Stimulated activated naive B cell treated with anti-CD40 and anti-IgM and Interleukin-4, amounts not matched to agents 10 μg/mL and 1 μg/mL and 100 μg/mL, for 72 hours (primary cell): Measurements from ENCODE around the gene ARHGAP32.
A peak's percentile ranks its signal among the peaks of the same experiment; 100 is the strongest.
"Not testable (repeated sequence)": the region's sequence is repeated elsewhere in the genome, so short reads cannot be mapped to it uniquely, and the experiment has no call there.

Experiments used
- ATAC-seq, 2 donors: fragments of 150-1000 bp; cut with Tn5 transposase; replicated peaks; 2 replicates each; pipeline ENCODE4 v1.10.0; 2021; ENCODE audit warnings: moderate library complexity in 1 of 2
- DNase-seq: peaks from one replicate; pipeline ENCODE4 v3.0.0; 2021
- H3K27ac Mint-ChIP-seq: one replicate; pipeline ENCODE4 v1.8.0; 2022; ENCODE audit warnings: mild to moderate bottlenecking, mixed read lengths
- H3K27me3 Mint-ChIP-seq, 2 donors: one replicate each; pipeline ENCODE4 v1.8.0; 2022; ENCODE audit warnings: mixed read lengths in 2 of 2
- H3K36me3 Mint-ChIP-seq, 2 donors: one replicate each; pipeline ENCODE4 v1.8.0; 2022; ENCODE audit warnings: mixed read lengths in 2 of 2, mild to moderate bottlenecking in 1 of 2
- H3K4me1 Mint-ChIP-seq, 2 donors: one replicate each; pipeline ENCODE4 v1.8.0; 2022; ENCODE audit warnings: mixed read lengths in 2 of 2, mild to moderate bottlenecking in 1 of 2
- H3K4me3 Mint-ChIP-seq, 2 donors: one replicate each; pipeline ENCODE4 v1.8.0; 2022; ENCODE audit warnings: mild to moderate bottlenecking in 2 of 2, mixed read lengths in 2 of 2, moderate library complexity in 1 of 2
- H3K9me3 Mint-ChIP-seq, 2 donors: one replicate each; pipeline ENCODE4 v1.8.0; 2022; ENCODE audit warnings: mixed read lengths in 2 of 2, mild to moderate bottlenecking in 1 of 2

Gene ARHGAP32

DNA sequence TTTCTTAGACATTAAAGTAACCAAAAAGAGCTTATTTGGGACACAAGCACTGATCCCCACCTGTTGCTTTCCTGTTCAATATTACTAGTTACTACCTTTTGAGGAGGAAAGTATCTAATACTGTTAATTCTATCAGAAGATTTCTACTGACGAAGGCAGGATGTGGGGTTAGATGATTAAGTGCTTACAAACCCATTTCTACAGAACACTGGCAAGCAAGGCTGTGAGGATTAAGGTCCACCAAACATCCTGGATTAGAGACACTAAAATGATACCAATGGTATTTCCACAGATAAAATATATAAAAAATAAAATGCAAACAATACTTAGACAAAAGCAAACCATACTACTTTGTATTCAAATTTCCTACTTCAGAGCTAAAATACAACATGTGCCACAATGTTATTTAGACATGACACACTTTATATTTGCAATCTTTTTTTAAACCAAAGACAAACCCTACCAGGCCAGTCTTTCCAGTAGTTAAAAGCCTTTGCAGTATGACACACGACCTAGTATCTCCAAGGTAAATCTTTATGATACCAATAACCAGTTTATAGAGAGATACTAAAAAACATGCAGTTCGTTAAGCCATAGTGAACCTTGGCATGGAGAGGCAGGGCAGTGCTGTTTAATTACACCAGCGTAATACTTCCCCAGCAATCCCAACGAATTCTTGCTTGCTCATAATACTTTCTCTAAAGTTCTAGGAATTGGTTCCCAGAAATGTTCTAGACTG, 178.2 kb downstream of the ARHGAP32 start:
- no peaks in the 10 kb centered on the region for H3K27me3 Mint-ChIP-seq
- no peak overlapping the region for H3K27ac Mint-ChIP-seq
- no peak for ATAC-seq
- peaks cover 4 to 11% of the 10 kb centered on the region in 2 donors for H3K4me1 Mint-ChIP-seq
- no peak for DNase-seq
- H3K4me3 Mint-ChIP-seq, result no peak overlapping the region
- peaks cover 11% of the 10 kb centered on the region in 2 donors for H3K36me3 Mint-ChIP-seq
- no peaks in the 10 kb centered on the region for H3K9me3 Mint-ChIP-seq

DNA sequence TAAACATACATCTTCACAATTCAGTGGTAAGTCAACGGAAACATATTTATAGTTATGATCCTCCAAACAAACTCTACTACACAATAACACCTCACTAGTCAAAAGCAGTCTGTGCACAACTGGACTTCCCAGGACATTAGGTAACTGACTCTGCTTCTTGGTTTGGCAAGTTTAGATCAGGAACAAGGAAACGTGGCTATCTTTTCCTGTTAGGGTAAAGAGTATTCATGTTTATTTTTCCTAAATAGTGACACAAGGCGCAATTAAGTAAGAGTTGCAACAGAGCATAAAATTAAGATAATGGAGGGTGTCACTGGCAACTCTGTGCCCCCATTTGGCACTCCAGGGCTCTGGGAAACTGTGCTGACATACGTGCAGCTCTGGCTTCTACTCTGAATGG, 179.2 kb downstream of the ARHGAP32 start:
- H3K27ac Mint-ChIP-seq, result no peak overlapping the region
- ATAC-seq, result no peak

DNA sequence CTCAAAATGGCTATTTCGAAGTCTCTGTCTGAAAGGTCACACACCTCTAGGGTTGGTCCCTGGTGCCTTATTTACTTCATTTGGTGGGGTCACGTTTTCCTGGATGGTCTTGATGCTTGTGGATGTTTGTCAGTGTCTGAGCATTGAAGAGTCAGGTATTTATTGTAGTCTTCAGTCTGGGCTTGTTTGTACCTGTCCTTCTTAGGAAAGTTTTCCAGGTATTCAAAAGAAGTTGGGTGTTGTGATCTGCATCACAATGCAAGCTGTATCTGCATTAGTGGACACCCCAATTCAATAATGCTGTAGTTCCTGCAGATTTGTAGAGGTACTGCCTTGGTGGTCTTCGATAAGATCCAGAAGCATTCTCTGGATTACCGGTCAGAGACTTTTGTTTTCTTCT, 186.0 kb downstream of the ARHGAP32 start:
- Mint-ChIP-seq H3K4me1 (no peaks in the 10 kb centered on the region), H3K27ac (no peak overlapping the region), H3K4me3 (no peak overlapping the region), H3K27me3 (no peaks in the 10 kb centered on the region), H3K9me3 (peaks cover 18 to 23% of the 10 kb centered on the region in 2 donors), H3K36me3 (peaks cover 14 to 21% of the 10 kb centered on the region in 2 donors)
- no peak for DNase-seq
- ATAC-seq, result no peak

More for the DNA sequence above, 179.2 kb downstream of the ARHGAP32 start:
- H3K4me3 Mint-ChIP-seq, result no peak overlapping the region
- H3K36me3 Mint-ChIP-seq, result peaks cover 11% of the 10 kb centered on the region in 2 donors
- H3K4me1 Mint-ChIP-seq, result peaks cover 4 to 11% of the 10 kb centered on the region in 2 donors
- H3K9me3 Mint-ChIP-seq, result no peaks in the 10 kb centered on the region
- no peak for DNase-seq
- no peaks in the 10 kb centered on the region for H3K27me3 Mint-ChIP-seq

DNA sequence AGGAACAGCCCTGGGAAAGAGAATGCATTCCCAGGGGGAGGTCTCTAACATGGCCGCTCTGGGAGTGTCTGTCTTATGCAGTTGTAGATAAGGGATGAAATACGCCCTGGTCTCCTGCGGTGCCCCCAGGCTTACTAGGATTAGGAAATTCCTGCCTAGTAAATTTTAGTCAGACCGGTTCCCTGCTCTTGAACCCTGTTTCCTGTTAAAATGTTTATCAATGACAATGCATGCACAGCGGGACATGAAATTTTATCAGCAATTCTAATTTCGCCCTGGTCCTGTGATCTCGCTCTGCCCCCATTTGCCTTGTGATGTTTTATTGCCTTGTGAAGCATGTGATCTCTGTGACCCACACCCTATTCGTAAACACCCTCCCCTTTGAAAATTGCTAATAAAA, 193.0 kb downstream of the ARHGAP32 start:
- ATAC-seq, H3K4me3 Mint-ChIP-seq, H3K27me3 Mint-ChIP-seq, H3K4me1 Mint-ChIP-seq, DNase-seq, H3K27ac Mint-ChIP-seq: not testable (repeated sequence)
- peaks cover 20 to 28% of the 10 kb centered on the region in 2 donors for H3K36me3 Mint-ChIP-seq
- peaks cover 27 to 31% of the 10 kb centered on the region in 2 donors for H3K9me3 Mint-ChIP-seq

DNA sequence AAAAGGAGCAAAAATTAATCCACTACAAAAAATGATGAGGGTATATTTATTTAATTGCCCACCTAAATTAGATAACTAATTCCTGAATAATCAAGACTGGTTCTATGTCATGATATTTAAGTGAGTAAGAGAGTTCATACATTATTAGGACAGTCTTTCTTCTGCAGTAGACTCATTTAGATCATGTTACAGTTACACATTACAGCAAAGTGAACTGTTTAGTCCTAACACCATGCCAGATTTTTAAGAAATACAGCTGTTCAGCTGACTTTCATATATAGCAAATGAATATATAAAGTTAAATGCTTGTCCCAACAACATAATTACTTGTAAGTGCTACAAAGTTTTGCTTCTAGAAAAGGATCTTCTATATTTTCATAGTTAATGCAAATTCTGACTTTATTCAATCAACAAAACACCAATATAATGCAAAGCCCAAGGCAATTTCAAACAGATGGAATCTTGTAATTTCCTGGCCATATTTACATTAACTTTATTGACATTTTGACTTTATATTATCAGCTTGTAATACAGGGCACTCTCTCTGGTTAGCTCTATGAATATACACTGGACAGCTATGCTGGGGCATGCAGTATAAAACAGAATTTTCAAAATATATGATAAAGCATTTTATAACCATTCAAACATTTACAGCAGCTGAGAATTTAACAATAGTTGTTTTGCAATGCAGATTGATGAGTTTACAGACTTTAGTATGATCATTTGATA, 203.7 kb downstream of the ARHGAP32 start:
- peaks cover 3 to 14% of the 10 kb centered on the region in 2 donors for H3K36me3 Mint-ChIP-seq
- no peak for ATAC-seq
- no peaks in the 10 kb centered on the region for H3K4me1 Mint-ChIP-seq
- DNase-seq, result no peak
- H3K27ac Mint-ChIP-seq, result no peak overlapping the region
- H3K9me3 Mint-ChIP-seq, result peaks cover 1 to 4% of the 10 kb centered on the region in 2 donors
- H3K27me3 Mint-ChIP-seq, result no peaks in the 10 kb centered on the region
- no peak overlapping the region for H3K4me3 Mint-ChIP-seq

DNA sequence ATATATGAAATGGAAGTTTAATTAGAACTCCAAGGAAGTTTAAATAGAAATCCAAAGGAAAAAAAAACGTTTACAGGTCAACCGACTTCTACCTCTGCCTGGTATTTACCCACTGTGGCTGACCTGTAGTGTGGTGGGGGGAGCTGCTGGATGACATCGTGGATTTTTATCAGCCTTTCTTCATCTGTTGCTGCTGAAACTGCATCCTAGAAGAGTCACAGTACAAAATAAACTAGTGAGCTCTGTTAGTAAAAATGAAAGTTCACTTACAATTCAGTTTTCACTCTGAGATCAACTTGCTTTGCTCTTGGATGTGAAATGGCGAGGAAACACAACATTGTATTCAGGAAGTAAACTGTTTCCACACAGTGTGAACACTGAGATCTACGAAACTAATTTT, 206.2 kb downstream of the ARHGAP32 start:
- Mint-ChIP-seq H3K27me3 (no peaks in the 10 kb centered on the region), H3K27ac (no peak overlapping the region)
- no peak for ATAC-seq

DNA sequence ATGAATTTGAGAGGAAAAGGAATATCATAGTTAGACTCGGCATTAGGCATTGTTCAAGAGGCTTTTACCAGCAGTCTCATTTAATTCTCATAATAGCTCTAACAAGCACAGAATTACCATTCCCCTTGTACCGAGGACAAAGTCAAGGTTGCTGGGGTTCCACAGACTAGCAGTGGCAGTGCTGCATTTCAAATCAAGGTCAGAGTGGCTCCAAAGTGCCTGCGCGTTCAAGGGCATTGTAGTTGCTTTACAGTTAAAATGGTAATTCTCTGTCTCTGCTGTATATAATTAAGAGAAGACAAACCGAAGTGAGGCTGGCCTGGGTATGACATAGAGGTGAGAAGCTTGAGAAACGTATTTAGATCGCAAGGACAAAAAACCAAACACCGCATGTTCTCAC, 209.1 kb downstream of the ARHGAP32 start:
- no peak for ATAC-seq
- Mint-ChIP-seq H3K4me3 (no peak overlapping the region), H3K36me3 (peaks cover 8 to 15% of the 10 kb centered on the region in 2 donors), H3K9me3 (no peaks in the 10 kb centered on the region), H3K27ac (no peak overlapping the region), H3K4me1 (no peaks in the 10 kb centered on the region), H3K27me3 (no peaks in the 10 kb centered on the region)
- no peak for DNase-seq

More for the DNA sequence above, 206.2 kb downstream of the ARHGAP32 start:
- Mint-ChIP-seq H3K4me3 (no peak overlapping the region), H3K9me3 (peaks cover 1 to 4% of the 10 kb centered on the region in 2 donors), H3K4me1 (no peaks in the 10 kb centered on the region), H3K36me3 (peaks cover 5 to 17% of the 10 kb centered on the region in 2 donors)
- DNase-seq, result no peak

DNA sequence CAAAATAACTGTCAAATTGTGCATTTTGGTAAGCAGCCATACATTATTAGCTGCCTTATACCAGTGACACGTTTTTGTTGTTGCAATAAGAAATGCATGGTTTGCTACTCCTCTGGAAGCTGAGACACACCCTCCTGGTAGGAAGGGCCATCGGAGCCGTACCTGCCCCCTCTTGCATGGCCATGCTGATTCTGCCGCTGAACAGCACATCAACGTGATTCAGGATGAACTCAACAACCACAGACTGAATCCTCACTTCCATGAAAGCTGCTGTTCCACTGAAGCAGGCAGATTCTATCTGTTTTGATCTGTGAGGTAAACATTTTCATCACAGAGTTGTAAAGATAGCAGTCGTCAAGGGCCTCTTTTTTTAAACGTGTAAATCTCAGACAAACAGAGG, 210.9 kb downstream of the ARHGAP32 start:
- Mint-ChIP-seq H3K9me3 (no peaks in the 10 kb centered on the region), H3K4me3 (no peak overlapping the region), H3K27ac (no peak overlapping the region), H3K27me3 (no peaks in the 10 kb centered on the region), H3K4me1 (no peaks in the 10 kb centered on the region), H3K36me3 (peaks cover 12 to 16% of the 10 kb centered on the region in 2 donors)
- ATAC-seq, result no peak
- no peak for DNase-seq

DNA sequence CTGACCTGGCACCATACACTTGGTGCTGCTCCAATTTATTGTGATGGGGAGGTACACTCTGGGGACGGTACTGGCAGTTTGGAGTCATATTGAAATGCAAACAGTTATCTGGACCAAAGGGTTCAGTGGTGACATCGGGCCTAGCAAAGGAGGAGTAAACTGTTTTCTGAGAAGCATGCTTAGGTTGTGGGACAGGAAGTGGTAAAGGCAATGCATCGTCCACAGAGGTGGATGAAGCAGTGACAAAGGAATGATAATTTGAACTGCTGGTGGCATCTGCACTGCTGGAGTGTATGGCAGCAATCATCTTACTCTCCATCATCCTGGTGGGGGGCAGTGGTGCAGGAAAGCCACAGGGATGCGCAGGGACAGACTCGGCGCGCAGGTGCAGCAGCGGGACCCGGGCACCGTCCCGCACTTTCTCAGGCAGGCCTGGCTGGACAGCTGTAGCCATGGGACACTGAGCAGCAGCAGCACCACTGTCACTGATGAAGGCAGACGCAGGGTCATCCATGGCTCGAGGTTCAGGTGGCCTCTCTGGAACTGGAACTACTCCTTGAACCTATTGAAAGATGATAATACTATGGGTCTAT, 221.4 kb downstream of the ARHGAP32 start:
- Mint-ChIP-seq H3K4me3 (no peak overlapping the region), H3K36me3 (peaks cover 18 to 29% of the 10 kb centered on the region in 2 donors), H3K4me1 (peaks cover under 1 to 1% of the 10 kb centered on the region in 2 donors), H3K27ac (no peak overlapping the region), H3K9me3 (no peaks in the 10 kb centered on the region), H3K27me3 (no peaks in the 10 kb centered on the region)
- ATAC-seq (no peak), DNase-seq (no peak)

DNA sequence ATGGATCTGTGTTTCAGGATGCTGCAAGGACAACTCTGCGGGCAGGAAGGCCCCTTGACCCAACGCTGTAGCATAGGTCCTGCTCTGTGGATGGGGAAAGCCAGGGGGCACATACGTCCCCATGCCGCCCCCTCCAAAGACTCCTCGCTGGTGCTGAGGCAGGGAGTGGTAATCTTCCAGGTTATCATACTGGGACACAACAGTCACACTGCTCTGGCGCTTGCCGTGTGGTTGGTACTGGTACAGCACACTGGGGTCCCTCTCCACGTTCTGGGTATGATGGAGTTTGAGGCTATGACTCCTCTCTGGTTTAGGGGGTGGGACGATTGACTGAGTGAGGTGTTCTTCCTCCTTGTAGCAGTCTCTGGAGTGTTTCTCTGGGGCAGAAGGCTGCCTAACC, 223.2 kb downstream of the ARHGAP32 start:
- peak in 1 of 2 donors; percentile 31 for ATAC-seq
- DNase-seq, result no peak
- H3K36me3 Mint-ChIP-seq, result peaks cover 16 to 24% of the 10 kb centered on the region in 2 donors
- H3K4me3 Mint-ChIP-seq, result no peak overlapping the region
- H3K9me3 Mint-ChIP-seq, result no peaks in the 10 kb centered on the region
- no peaks in the 10 kb centered on the region for H3K27me3 Mint-ChIP-seq
- peaks cover 10 to 14% of the 10 kb centered on the region in 2 donors for H3K4me1 Mint-ChIP-seq
- no peak overlapping the region for H3K27ac Mint-ChIP-seq

DNA sequence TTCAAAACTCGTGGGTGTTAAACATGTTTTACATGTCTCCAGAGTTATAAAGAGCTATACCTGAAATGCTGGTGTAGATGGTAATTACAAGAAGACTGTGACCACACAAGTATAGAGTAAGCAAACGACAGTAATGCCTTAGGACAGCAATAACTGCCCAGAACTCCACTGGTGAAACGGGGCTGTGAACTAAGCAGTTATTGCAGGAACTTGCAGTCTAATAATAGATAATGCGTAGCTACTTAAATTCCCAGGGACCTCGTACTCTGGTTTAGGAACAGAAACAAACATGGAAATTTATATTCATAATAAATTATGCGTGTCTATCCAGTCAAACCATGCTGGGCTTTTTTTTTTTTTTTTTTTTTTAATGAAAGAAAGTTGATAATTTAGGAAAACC, 224.5 kb downstream of the ARHGAP32 start:
- H3K27me3 Mint-ChIP-seq, result no peaks in the 10 kb centered on the region
- H3K36me3 Mint-ChIP-seq, result peaks cover 11 to 19% of the 10 kb centered on the region in 2 donors
- no peak overlapping the region for H3K27ac Mint-ChIP-seq
- ATAC-seq (no peak), DNase-seq (no peak)
- peaks cover 10 to 14% of the 10 kb centered on the region in 2 donors for H3K4me1 Mint-ChIP-seq
- no peak overlapping the region for H3K4me3 Mint-ChIP-seq
- no peaks in the 10 kb centered on the region for H3K9me3 Mint-ChIP-seq

DNA sequence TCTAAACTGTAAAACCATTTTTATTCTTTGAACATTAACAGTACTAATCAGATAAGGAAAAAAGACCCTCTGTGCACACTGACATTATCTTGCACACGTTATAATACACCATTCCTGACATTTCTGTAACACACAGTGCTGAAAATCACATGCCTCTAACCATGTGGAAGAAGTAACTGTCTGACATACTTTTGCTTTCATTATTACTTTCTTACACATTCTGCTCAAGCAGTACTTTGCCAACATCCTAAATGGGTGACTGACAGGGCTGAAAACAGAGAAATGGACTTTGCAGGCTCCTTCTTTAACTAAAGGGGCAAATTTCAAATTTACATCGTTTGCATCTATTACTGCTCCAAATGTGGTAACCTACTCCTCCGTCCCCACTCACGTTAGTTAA, 226.6 kb downstream of the ARHGAP32 start:
- no peaks in the 10 kb centered on the region for H3K9me3 Mint-ChIP-seq
- H3K27ac Mint-ChIP-seq, result peak overlapping the region; percentile 44
- ATAC-seq (peak; percentile 91 to 93), DNase-seq (no peak)
- H3K4me1 Mint-ChIP-seq, result peaks cover 10 to 14% of the 10 kb centered on the region in 2 donors
- no peaks in the 10 kb centered on the region for H3K27me3 Mint-ChIP-seq
- peaks cover 11% of the 10 kb centered on the region in 2 donors for H3K36me3 Mint-ChIP-seq
- peak overlapping the region in 1 of 2 donors; percentile 28 for H3K4me3 Mint-ChIP-seq

DNA sequence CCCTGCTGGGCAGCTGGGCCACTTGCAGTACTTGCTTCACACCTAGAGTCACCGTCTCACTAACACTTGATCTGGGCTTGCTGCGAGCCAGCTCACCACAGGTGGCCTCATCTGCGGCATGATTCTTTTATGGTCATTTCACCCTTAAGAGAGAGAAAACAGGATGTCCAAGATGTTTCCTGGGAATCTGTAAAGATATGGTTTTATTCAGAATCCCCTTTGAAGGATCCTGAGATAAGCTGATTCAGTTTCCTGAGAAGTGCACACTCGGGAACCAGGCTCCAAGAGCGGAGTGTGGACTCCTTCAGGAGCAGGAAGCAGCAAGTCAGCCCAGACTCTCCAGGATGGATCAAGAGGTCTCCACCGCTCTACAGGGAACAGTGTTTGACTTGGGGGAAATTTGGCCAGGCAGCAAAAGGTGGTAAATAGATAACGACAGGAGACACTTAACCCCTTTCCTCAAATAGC, 227.6 kb downstream of the ARHGAP32 start:
- H3K9me3 Mint-ChIP-seq, result no peaks in the 10 kb centered on the region
- H3K36me3 Mint-ChIP-seq, result peaks cover 3% of the 10 kb centered on the region in 2 donors
- H3K27me3 Mint-ChIP-seq, result no peaks in the 10 kb centered on the region
- H3K4me1 Mint-ChIP-seq, result peaks cover 10 to 14% of the 10 kb centered on the region in 2 donors
- H3K4me3 Mint-ChIP-seq, result peak overlapping the region in 1 of 2 donors; percentile 5
- no peak for ATAC-seq
- H3K27ac Mint-ChIP-seq, result peak overlapping the region; percentile 37
- no peak for DNase-seq

DNA sequence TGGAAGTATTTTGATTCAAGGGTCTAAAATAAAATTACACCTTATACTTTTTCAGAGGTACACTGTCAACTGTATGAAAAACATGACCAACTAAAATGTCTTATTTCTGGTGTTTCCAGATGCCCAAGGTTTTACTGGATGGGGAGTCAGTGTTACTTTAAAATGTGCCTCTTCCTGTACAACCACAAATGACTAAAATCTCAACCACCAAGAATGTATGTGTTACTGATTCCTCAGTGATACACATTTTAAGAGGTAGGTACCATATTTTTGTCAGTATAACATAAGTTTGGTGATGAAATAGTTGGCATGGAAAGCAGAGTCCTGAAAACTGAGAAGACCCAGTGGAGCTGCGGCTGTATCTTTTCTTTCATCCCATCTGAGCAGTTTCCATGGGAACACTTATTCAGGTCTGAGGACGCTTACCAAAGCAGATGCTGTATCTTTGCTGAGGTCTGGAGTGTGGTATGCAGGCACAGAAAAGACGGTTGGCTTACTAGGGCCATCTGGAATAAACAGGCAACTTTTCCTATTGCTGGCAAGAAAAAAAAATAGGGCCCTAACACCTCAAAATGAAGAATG, 228.3 kb downstream of the ARHGAP32 start:
- Mint-ChIP-seq H3K9me3 (no peaks in the 10 kb centered on the region), H3K36me3 (peaks cover 3% of the 10 kb centered on the region in 2 donors), H3K4me1 (peaks cover 10 to 14% of the 10 kb centered on the region in 2 donors), H3K27me3 (no peaks in the 10 kb centered on the region), H3K4me3 (no peak overlapping the region), H3K27ac (no peak overlapping the region)
- DNase-seq (no peak), ATAC-seq (no peak)
